Activated CD4-positive, alpha-beta memory T cell treated with anti-CD3 and anti-CD28 coated beads for 36 hours (primary cell): Measurements from ENCODE around the gene FAM107B. TPM values are rescaled to one million over a fixed set of nuclear protein-coding genes. Genes with fewer than 3 reads are reported as not detected.
"Not testable (repeated sequence)": the region's sequence is repeated elsewhere in the genome, so short reads cannot be mapped to it uniquely, and the experiment has no call there.

Experiments used
- CTCF ChIA-PET: fragments of 350-600 bp; sonication (Branson Sonifier 250); formaldehyde crosslinking; loops from one replicate; lab custom pipeline; 2021; ENCODE audit warnings: antibody characterized with exemption, inconsistent platforms; lab: Charles Lee
- POLR2A ChIA-PET: fragments of 350-600 bp; sonication (Branson Sonifier 250); formaldehyde crosslinking; loops from one replicate; lab custom pipeline; 2021; ENCODE audit warnings: antibody characterized with exemption; lab: Charles Lee
- DNase-seq: peaks from one replicate; pipeline ENCODE4 v3.0.0-alpha.2; 2020
- H3K27ac Mint-ChIP-seq: one replicate; pipeline ENCODE4 v1.8.0; 2021; ENCODE audit warnings: mixed read lengths
- H3K27me3 Mint-ChIP-seq: one replicate; pipeline ENCODE4 v1.8.0; 2021; ENCODE audit warnings: mixed read lengths
- H3K36me3 Mint-ChIP-seq: one replicate; pipeline ENCODE4 v1.8.0; 2021; ENCODE audit warnings: mixed read lengths
- H3K4me1 Mint-ChIP-seq: one replicate; pipeline ENCODE4 v1.8.0; 2021; ENCODE audit warnings: low read depth, mixed read lengths
- H3K4me3 Mint-ChIP-seq: one replicate; pipeline ENCODE4 v1.8.0; 2021; ENCODE audit warnings: mild to moderate bottlenecking, mixed read lengths
- H3K9me3 Mint-ChIP-seq: one replicate; pipeline ENCODE4 v1.8.0; 2021; ENCODE audit warnings: mixed read lengths
- intact Hi-C: fragments of 100-400 bp; cut with micrococcal nuclease; formaldehyde crosslinking; loops from one replicate; pipeline ENCODE4 v1.15.1; 2023
- total RNA-seq, 2 experiments: library from RNA; stranded (reverse); gene quantifications; one replicate each; pipeline ENCODE4 v1.2.3, GENCODE V29; 2021

The FAM107B gene
- total RNA-seq, 2 experiments from 2014 or later = 132 to 138 TPM

GRCh38 chr10:14653271-14654161 is 121.2 kb downstream of the FAM107B start:
- ChIA-PET POLR2A (interaction anchor here (1.6 kb wide), 1 partner anchor 48 kb away, joined by 8 read pairs; no protein-coding TSS in a partner anchor), CTCF (no interaction called here)
- intact Hi-C loops = no loop called here

GRCh38 chr10:14652816-14653215 is 121.9 kb downstream of the FAM107B start:
- Mint-ChIP-seq H3K4me1 (peaks cover 79% of the 10 kb centered on the region), H3K27me3 (no peaks in the 10 kb centered on the region), H3K36me3 (no peaks in the 10 kb centered on the region), H3K27ac (no peak overlapping the region), H3K4me3 (no peak overlapping the region), H3K9me3 (no peaks in the 10 kb centered on the region)
- intact Hi-C loops = no loop called here
- POLR2A ChIA-PET = no interaction called here
- no peak for DNase-seq
- CTCF ChIA-PET = no interaction called here

More at GRCh38 chr10:14653271-14654161, 121.2 kb downstream of the FAM107B start:
- no peak for DNase-seq
- H3K4me3 Mint-ChIP-seq = no peak overlapping the region
- H3K9me3 Mint-ChIP-seq = no peaks in the 10 kb centered on the region
- peaks cover 78% of the 10 kb centered on the region for H3K4me1 Mint-ChIP-seq
- H3K27ac Mint-ChIP-seq = peak overlapping the region; percentile 19
- peaks cover 3% of the 10 kb centered on the region for H3K36me3 Mint-ChIP-seq
- H3K27me3 Mint-ChIP-seq = no peaks in the 10 kb centered on the region

GRCh38 chr10:14652067-14652466 is 122.6 kb downstream of the FAM107B start:
- Mint-ChIP-seq H3K9me3 (no peaks in the 10 kb centered on the region), H3K4me1 (peaks cover 79% of the 10 kb centered on the region), H3K36me3 (no peaks in the 10 kb centered on the region), H3K4me3 (no peak overlapping the region), H3K27me3 (no peaks in the 10 kb centered on the region), H3K27ac (no peak overlapping the region)
- CTCF ChIA-PET = no interaction called here
- intact Hi-C loops = no loop called here
- no peak for DNase-seq
- POLR2A ChIA-PET = no interaction called here

- POLR2A ChIA-PET = no interaction called here
- H3K36me3 Mint-ChIP-seq = no peaks in the 10 kb centered on the region
- no peaks in the 10 kb centered on the region for H3K9me3 Mint-ChIP-seq
- H3K27me3 Mint-ChIP-seq = no peaks in the 10 kb centered on the region
- H3K4me3 Mint-ChIP-seq = no peak overlapping the region
- intact Hi-C loops = loop anchor here (2.0 to 5.0 kb wide), 4 partner anchors 141 to 467 kb away; partner anchors contain the start of genes DCLRE1C and SUV39H2
- no peak for DNase-seq
- no peak overlapping the region for H3K27ac Mint-ChIP-seq
- H3K4me1 Mint-ChIP-seq = peaks cover 84% of the 10 kb centered on the region
- CTCF ChIA-PET = interaction anchor here (0.6 kb wide), 1 partner anchor 32 kb away, joined by 3 read pairs; no protein-coding TSS in a partner anchor
Measured at GRCh38 chr10:14649739-14650138, 125.0 kb downstream of the FAM107B start.

GRCh38 chr10:14648946-14649345 is 125.8 kb downstream of the FAM107B start:
- Mint-ChIP-seq H3K27ac (peak overlapping the region; percentile 98), H3K4me3 (peak overlapping the region; percentile 75), H3K9me3 (no peaks in the 10 kb centered on the region), H3K4me1 (peaks cover 83% of the 10 kb centered on the region), H3K27me3 (no peaks in the 10 kb centered on the region), H3K36me3 (no peaks in the 10 kb centered on the region)
- ChIA-PET POLR2A (interaction anchor here (0.6 to 2.1 kb wide), 5 partner anchors 10 to 141 kb away, joined by 3 to 22 read pairs (median 9); no protein-coding TSS in a partner anchor), CTCF (interaction anchor here (1.0 kb wide), 2 partner anchors 44 to 60 kb away, joined by 3 to 4 read pairs; no protein-coding TSS in a partner anchor)
- intact Hi-C loops = loop anchor here (1.0 to 5.0 kb wide), 10 partner anchors 10 to 467 kb away; partner anchors contain the start of genes CDNF, DCLRE1C, HSPA14 and MSANTD7
- DNase-seq = no peak

- ChIA-PET CTCF (interaction anchor here (0.8 to 1.0 kb wide), 4 partner anchors 43 to 233 kb away, joined by 3 to 5 read pairs (median 4); no protein-coding TSS in a partner anchor), POLR2A (interaction anchor here (0.6 to 2.1 kb wide), 12 partner anchors 10 to 190 kb away, joined by 3 to 22 read pairs (median 4); partner anchors contain the start of genes CDNF, HSPA14 and MSANTD7)
- peaks cover 77% of the 10 kb centered on the region for H3K4me1 Mint-ChIP-seq
- DNase-seq = peak; percentile 81
- H3K27me3 Mint-ChIP-seq = no peaks in the 10 kb centered on the region
- H3K4me3 Mint-ChIP-seq = peak overlapping the region; percentile 75
- intact Hi-C loops = loop anchor here (1.0 to 5.0 kb wide), 10 partner anchors 11 to 466 kb away; partner anchors contain the start of genes CDNF, DCLRE1C, HSPA14 and MSANTD7
- no peaks in the 10 kb centered on the region for H3K36me3 Mint-ChIP-seq
- H3K9me3 Mint-ChIP-seq = no peaks in the 10 kb centered on the region
- peak overlapping the region; percentile 98 for H3K27ac Mint-ChIP-seq
Measured at GRCh38 chr10:14648005-14648765, 126.5 kb downstream of the FAM107B start.

- peak; percentile 50 for DNase-seq
- Mint-ChIP-seq H3K36me3 (no peaks in the 10 kb centered on the region), H3K9me3 (peaks cover 2% of the 10 kb centered on the region), H3K4me3 (peak overlapping the region; percentile 22), H3K27ac (peak overlapping the region; percentile 86), H3K27me3 (no peaks in the 10 kb centered on the region), H3K4me1 (peaks cover 58% of the 10 kb centered on the region)
- ChIA-PET POLR2A (interaction anchor here (1.0 to 2.6 kb wide), 6 partner anchors 13 to 192 kb away, joined by 3 to 23 read pairs (median 4); partner anchors contain the start of genes CDNF, HSPA14 and MSANTD7), CTCF (interaction anchor here (0.9 to 1.0 kb wide), 2 partner anchors 20 to 108 kb away, joined by 3 read pairs; no protein-coding TSS in a partner anchor)
- intact Hi-C loops = loop anchor here (1.0 to 5.0 kb wide), 5 partner anchors 13 to 463 kb away; partner anchors contain the start of genes DCLRE1C and SUV39H2
Measured at GRCh38 chr10:14645239-14645960, 129.3 kb downstream of the FAM107B start.

GRCh38 chr10:14639637-14640036 is 135.1 kb downstream of the FAM107B start:
- CTCF ChIA-PET = no interaction called here
- no peaks in the 10 kb centered on the region for H3K36me3 Mint-ChIP-seq
- H3K4me1 Mint-ChIP-seq = peaks cover 7% of the 10 kb centered on the region
- intact Hi-C loops = no loop called here
- no peak overlapping the region for H3K27ac Mint-ChIP-seq
- no peaks in the 10 kb centered on the region for H3K27me3 Mint-ChIP-seq
- DNase-seq = no peak
- POLR2A ChIA-PET = interaction anchor here (0.9 kb wide), 1 partner anchor 35 kb away, joined by 3 read pairs; no protein-coding TSS in a partner anchor
- H3K9me3 Mint-ChIP-seq = peaks cover 2% of the 10 kb centered on the region
- H3K4me3 Mint-ChIP-seq = no peak overlapping the region

- POLR2A ChIA-PET = interaction anchor here (0.6 kb wide), 1 partner anchor 414 kb away, joined by 5 read pairs; no protein-coding TSS in a partner anchor
Measured at GRCh38 chr10:14635043-14635710, 139.5 kb downstream of the FAM107B start.

GRCh38 chr10:14634572-14634971 is 140.1 kb downstream of the FAM107B start:
- POLR2A ChIA-PET = interaction anchor here (0.6 kb wide), 1 partner anchor 724 kb away, joined by 3 read pairs; no protein-coding TSS in a partner anchor

More at GRCh38 chr10:14635043-14635710, 139.5 kb downstream of the FAM107B start:
- H3K9me3 Mint-ChIP-seq = no peaks in the 10 kb centered on the region
- H3K4me3 Mint-ChIP-seq = no peak overlapping the region
- peaks cover under 1% of the 10 kb centered on the region for H3K4me1 Mint-ChIP-seq
- intact Hi-C loops = no loop called here
- CTCF ChIA-PET = no interaction called here
- H3K36me3 Mint-ChIP-seq = no peaks in the 10 kb centered on the region
- no peak overlapping the region for H3K27ac Mint-ChIP-seq
- H3K27me3 Mint-ChIP-seq = no peaks in the 10 kb centered on the region
- no peak for DNase-seq

More at GRCh38 chr10:14634572-14634971, 140.1 kb downstream of the FAM107B start:
- H3K9me3 Mint-ChIP-seq, H3K36me3 Mint-ChIP-seq, H3K27me3 Mint-ChIP-seq, H3K4me3 Mint-ChIP-seq, H3K27ac Mint-ChIP-seq, H3K4me1 Mint-ChIP-seq, DNase-seq, intact Hi-C loops, CTCF ChIA-PET: not testable (repeated sequence)
